Dedifferentiated amniotic fluid mesenchymal stem cell (primary cell): ENCODE measurements around the gene SLC17A9.

ENCODE experiments used
- DNase-seq: peaks from one replicate; pipeline ENCODE4 v3.0.0-alpha.2; 2016; ENCODE audit errors: extremely low spot score

The SLC17A9 gene

DNA sequence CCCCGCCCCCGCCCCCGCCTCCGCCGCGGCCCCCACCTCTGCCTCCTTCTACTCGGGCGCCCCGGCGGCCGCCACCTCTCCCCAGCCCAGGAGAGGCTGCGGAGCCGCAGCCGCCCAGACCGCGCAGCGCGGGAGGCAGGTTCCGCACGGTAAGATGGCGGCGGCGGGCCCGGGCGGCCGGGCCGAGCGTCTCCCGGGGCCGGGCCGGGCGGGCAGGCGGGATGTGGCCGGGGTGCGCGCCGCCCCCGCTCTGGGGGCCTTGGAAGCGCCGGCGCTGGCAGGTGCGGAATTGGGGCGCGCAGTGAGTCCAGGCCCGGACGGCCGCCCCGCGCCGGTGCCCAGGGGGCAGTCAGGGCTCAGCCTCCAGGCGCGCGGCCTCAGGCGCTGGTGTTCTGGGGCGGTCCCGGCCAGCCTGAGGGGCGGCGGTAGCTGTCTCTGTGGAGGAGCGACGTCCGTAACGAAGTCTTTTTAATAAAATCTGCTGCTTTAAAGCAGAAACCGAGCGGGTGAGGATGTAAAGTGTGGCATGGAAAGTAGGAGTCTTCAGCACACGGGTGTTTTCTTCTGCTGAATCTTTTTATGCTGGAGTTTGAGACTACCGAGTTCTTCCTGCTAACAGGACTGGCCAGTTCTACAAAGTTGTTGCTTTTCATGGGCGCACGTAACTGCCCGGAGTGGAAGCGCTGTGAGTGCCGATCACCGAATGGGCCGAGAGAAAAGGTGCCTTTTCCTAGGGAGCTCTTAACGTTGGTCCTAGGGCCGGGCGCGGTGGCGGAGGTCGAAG is 14.2 kb upstream of the SLC17A9 start, which contains the start of gene GID8:
TSS of gene GID8 (plus strand) at position 43 of the 784 bp plus-strand sequence. CDS start 3,356 bp downstream, outside the sequence.
- peak; percentile 26 for DNase-seq

DNA sequence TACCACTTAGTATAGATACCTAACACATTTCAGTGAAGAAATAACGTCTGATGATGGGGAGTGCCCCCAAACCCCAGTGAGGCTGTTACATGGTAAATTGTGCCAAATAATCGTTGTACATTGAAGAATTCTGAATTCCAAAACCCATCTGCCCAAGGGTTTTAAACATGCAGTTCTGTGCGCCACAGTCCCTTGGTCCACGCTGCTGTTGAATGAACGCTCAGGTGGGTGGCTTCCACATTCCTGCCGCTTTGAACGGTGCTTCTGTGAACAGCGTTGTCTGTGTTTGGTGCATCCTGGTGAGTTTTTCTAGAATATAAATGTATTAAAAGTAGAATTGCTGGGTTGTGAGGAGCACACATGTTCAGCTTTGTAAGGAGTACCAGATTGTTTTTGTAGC is 11.6 kb upstream of the SLC17A9 start:
- no peak for DNase-seq

DNA sequence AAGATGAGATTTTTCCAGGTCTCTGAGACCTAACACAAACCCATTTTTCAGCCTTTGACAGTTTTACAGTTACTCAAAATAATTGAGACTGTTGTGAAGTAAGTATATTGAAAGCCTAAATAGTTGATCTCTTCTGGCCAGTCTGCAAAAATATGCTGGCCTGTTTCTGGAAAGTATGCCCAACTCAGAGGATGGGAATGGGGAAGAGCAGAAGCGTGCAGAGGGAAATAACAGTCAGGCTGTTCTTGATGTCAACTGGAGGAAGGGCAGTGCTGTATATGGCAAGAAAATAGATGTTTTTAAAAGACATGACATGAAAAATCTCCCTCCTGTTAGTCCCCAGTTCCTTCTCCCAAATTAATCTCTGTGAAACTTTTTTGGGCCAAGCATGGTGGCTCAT is 10.7 kb upstream of the SLC17A9 start:
- DNase-seq, result peak; percentile 31

DNA sequence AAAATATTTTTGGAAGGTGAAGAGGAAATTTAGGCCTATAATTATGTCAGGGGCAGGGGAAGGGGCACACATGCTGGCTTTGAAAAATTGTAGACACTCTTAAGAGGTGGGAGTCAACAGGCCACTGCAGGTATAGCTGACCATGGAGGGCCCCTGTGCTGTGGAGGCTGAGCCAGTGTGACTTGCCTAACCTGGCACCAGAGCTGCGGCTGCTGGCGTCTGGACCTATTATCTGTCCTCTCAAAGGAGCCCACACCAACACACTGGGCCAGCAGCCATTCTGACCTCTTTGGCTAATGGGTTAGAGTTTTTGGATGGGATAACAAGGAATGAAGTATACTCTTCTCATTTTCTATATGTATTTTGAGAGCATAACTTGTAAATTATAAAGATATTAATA is 10.1 kb upstream of the SLC17A9 start:
- DNase-seq, result no peak

DNA sequence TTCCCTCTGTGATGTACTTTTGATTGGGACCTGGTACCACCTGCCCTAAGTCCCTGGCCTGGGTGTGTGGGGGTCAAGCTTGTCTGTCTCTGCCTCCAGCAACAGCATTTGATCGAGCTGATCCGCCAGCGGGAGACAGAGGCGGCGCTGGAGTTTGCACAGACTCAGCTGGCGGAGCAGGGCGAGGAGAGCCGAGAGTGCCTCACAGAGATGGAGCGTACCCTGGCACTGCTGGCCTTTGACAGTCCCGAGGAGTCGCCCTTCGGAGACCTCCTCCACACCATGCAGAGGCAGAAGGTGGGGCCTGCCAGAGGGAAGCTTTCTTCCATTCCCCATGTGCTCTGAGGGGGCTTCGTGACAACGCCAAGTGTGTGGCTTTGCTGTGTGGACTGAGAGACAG is 9.1 kb upstream of the SLC17A9 start:
- no peak for DNase-seq

DNA sequence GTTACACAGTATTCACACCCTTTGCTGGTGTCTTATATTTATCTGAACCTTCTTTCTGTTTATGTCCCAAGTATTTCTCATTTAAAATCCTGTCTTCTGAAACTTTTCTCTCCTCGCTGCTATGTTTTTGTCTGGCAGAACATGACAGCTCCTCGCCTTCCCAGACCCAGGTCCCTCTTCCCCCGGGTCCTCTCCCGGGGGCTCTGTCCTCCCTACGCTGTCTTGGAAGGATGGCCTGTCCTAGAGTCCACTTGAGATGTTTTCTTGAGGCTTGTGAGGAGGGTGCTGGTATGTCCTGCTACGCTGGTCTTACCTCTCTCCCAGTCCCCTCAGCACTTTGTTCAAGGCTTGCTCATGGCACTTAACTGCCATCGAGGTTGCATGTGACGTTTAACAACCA is 8.3 kb upstream of the SLC17A9 start:
- no peak for DNase-seq

DNA sequence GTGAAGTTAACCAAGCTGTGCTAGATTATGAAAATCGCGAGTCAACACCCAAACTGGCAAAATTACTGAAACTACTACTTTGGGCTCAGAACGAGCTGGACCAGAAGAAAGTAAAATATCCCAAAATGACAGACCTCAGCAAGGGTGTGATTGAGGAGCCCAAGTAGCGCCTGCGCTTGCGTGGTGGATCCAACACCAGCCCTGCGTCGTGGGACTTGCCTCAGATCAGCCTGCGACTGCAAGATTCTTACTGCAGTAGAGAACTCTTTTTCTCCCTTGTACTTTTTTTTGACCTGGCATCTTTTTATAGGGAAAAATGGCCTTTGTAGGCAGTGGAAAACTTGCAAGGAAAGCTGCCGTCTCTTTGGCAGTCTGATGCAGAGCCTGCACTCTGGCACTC is 7.8 kb upstream of the SLC17A9 start:
- DNase-seq, result no peak

DNA sequence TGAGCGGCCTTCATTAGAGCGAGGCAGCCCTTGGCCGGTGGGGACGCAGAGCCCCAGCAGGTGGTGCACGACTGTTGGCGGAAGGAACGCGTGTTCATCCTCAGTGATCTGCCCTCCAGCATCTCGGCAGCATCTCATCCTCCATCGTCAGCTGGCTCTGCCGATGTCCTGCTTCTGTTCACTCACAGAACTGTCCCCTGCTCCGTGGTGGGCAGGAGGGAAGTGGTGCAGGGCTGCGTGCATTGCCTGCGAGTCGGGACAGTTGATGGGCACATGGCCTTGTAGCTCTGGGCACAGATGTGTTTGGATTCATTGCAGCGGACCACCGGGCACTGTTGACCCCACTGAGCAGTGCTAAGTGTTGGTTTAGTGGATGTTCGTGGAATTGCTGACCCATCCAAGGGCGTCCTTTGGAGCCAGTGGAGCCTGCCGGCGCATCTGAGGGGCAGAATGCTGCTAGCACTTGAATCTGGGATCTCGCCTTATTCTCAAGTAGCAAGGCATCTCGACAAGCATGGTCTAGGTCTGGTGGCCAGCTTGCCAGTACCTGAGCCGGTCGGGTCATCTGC is 6.7 kb upstream of the SLC17A9 start:
- DNase-seq, result no peak

DNA sequence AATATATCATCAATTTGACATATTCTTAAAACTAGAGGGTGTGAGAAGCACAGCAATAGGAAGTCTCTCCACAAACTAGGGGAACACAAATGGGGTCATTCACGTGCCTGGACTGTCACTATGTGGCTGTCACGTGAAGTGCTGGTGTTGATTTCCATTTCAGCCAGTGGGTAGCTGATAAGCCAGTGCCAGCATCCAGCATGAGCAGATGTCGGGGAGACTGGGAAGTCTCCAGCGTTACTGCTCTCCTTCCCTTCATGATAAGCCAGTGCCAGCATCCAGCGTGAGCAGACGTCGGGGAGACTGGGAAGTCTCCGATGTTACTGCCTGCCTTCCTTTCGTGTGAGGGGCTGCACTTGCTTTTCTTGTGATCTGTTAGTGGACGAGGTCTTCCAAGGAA is 5.6 kb upstream of the SLC17A9 start:
- DNase-seq, result no peak

DNA sequence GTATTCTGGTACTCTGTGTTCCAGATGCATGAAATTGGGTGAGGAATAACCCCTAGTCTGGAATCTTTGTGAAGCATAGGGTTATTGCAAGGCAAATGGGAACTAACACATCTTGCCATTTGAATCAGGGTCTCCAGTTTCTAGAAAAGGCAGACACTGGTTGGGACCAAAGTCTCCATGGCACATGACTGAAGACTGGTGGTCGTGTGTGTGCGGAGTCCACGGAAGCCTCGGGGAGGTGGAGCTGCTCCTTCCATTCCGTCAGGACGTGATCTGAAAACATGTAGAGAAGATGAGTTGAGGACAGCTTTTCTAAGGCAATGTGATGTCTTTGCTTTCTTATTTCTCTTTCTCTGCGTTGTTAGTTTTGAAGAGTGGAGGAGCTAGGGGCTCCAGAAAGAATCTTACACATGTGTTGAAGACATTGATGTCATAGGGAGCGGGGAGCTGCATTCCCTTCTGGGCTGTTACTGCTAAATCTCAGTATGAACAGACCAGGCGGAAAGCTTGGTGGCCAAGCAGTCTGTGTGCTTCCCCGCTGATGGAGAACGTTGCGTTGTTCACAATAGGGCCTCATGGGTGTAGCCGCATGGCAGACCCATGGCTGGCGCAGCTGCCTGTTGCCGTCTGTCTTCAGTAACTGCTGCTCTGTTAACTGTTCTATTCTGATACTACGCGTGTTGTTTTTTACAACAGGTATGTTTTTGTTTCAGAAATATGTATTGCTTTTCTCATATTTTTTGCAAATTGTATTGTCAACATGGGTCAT is 4.8 kb upstream of the SLC17A9 start:
- no peak for DNase-seq

DNA sequence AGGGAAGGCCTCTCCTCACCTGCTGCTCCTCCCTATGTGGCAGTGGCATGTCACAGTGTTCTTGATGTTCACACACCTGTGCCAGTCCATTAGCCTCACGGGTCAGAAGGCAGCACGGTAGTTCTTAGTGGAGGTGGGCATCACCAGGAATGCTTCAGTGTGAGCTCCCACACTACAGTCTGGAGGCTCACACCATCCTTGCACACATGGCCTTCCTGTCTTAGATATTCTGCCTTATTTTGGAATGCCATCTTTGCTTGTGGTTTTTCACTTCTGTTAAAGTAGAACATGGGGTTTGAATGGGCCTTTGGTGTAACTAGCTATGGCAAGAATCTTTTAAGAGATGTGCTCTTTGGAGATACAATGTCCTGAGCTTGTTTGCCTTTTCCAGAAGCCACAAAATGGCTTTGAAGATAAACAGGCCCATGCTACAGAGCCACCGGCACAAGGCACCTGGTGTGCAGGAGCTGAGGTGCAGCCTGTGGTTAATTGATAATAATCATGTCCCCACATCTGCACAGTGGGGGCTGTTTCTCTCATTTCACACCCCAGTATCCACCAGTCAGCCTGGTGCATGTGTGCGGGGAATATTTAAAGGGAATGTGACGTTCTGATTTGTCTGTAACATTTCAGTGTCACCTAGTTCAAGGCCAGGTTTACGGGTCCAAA is 3.2 kb upstream of the SLC17A9 start:
- no peak for DNase-seq

DNA sequence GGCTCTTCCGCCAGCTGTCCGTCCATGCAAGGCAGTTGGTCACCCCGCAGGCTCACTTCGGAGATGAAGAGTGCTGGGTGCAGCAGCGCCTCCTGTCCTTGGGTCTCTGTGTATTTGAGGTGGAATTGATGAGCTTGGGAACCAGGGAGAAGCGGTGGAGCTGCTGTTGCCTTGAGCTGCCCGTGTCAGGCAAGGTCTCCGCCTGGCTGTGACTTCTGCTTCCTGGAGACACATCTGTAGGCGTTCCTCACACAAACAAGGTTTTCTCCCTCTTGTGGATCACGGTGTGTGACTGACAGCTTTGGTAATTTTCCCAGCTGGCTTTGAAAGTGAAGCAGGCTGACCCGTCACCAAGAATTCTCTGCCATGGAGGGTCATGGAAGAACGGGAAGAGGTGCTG is 2.5 kb upstream of the SLC17A9 start:
- no peak for DNase-seq

DNA sequence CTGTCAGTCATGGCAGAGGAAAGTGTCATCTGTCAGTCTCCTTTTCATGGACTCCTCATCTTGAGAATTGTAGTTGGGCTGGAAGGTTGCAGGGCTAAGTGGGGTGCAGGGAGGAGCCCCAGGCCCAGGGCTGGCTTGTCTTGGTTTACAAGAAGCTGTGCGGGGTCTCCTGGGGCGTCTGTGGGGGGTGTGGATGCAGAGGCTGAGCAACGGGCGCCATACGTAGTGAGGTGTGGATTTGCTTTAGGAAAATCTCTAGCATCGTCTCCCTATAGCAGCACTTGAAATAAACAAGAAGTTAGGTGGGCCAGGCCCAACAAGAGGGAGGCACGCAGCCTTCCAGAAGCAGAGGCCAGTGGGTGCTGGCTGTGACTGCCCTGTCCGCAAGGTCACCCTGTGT is 1.8 kb upstream of the SLC17A9 start:
- DNase-seq, result no peak

DNA sequence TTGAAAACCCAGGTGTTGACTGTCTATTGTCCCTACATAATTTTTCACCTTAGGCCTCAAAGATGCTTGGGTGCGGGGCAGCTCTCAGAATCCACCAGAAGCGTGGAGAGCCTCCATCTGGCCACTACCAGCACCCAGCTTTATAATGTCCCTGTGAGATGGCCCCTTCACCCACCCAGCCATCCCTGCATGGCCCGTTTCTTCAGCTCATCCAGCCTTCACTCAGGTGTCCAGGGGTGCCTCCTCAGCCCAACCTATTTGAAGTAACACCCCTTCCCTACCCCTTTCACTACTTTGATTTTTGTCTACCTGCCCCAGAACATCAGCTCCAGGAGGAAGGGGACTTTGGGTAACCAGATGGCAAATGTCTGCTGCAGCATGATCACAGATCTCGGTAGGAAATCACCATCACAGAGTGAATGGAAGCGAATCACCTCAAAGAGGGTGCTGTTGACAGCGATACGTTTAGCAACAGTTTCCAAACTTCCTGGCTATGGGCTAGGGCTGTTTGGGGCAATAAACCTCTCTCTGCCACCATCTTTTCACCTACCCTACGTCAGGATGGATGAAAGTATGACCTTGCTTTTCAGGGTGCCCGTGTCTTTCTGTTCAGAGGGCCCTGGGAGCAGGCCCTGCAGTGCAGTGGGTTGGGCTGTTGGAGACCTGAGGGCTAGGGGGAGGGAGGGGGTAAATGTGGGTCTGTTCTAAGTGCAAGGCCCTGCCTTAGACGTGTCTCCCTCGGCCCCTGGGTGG is 1.2 kb upstream of the SLC17A9 start:
- DNase-seq, result no peak

DNA sequence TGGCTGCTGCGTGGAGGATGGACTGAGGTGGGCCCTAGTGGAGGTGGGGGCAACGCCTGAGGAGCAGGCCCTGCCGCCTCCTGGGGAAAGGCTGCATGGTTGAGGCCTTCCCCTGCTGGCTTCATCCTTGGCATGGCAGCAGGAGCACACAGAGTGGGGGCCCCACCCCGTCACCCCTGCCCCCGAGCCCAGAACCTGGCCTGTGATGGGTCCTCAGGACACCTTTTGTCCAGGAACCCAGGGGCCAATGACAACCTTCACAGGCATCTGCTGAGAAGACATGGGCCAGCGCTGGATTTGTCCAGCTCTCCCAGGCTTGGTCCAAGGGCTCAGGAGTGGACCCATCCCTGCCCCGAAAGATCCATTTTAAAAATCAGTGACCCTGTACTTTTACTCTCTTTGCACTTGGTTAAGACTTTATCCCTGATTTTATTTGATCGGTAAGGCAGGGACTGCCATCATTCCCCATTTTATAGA is 575 bp upstream of the SLC17A9 start:
- no peak for DNase-seq

DNA sequence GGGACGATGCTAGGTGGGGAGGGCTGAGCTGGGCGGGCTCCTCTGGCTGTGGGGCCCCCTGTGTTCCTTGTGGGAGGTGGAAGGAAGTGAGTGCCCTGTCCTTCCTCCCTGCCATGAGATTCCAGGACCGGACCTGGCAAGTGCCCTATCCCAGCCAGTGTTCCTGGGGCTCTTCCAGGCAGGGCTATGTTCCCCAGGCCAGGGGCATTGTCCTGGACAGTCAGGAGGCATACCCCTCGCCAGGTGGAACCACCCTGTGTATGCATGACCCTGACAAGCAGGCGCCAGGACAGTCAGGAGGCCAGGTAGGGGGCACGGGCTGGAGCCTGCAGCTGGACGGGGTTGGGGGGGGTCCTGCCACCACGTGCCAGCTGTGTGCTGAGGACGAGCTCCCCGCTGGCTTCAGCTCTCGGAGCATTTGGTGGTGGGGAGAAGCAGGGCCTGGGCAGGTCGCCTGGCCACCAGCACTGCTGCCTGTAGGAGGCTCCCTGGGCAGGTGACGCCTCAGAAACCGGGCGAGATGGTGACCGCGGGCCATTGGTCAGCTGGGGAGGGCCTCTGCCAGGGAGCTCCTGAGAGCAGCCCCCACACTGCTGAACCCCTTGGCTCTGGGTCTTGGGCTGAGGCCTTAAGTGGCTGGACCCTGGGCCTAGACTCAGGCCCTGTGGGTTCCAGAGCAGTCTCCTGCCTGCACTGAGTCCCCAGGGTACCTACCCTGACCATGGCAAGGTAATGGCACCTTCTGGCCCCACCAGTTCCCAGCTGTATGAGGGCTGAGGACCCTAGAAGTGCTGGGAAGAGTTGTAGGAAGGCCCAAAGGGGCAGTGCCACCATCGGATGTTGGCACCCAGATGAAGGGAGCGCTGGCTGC is 694 bp downstream of the SLC17A9 start:
- no peak for DNase-seq

DNA sequence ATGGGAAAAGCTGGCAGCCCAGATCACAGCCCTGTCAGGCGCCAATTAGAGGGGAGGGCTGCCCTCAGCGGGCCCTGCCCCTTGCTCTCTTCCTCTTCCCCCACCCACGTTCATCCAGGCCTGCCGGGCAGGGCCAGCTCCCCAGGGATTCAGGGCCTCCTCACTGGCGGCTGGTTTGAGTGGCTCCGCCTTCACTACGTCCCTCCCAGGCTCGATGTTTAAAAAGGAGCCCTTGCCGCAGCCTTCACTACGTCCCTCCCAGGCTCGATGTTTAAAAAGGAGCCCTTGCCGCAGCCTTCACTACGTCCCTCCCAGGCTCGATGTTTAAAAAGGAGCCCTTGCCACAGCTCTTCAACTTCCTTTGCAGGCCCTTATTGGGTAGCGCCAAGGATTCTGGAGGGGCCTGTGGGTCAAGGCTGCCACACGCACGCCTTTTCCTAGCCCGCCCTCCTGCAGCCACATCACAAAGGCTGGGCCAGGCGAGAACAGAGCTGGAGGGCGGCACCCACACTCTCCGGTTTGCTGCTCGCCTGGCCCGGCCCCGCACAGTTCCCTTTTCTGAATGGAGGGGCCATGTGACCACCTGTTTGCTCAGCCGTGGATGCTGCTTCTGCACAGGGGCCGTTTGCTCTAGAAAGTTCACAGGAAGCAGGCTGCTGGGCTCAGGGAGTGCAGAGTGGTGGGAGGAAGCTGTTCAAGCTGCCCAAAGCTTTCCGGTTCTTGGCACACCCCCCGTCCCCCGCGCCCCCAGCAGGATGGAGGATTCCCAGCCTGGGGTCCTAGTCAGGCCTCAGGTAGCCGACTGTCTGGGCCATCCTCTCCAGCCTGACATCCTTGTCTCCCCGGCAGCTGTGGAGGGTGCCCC is 1.6 kb downstream of the SLC17A9 start:
- peak; percentile 20 for DNase-seq

DNA sequence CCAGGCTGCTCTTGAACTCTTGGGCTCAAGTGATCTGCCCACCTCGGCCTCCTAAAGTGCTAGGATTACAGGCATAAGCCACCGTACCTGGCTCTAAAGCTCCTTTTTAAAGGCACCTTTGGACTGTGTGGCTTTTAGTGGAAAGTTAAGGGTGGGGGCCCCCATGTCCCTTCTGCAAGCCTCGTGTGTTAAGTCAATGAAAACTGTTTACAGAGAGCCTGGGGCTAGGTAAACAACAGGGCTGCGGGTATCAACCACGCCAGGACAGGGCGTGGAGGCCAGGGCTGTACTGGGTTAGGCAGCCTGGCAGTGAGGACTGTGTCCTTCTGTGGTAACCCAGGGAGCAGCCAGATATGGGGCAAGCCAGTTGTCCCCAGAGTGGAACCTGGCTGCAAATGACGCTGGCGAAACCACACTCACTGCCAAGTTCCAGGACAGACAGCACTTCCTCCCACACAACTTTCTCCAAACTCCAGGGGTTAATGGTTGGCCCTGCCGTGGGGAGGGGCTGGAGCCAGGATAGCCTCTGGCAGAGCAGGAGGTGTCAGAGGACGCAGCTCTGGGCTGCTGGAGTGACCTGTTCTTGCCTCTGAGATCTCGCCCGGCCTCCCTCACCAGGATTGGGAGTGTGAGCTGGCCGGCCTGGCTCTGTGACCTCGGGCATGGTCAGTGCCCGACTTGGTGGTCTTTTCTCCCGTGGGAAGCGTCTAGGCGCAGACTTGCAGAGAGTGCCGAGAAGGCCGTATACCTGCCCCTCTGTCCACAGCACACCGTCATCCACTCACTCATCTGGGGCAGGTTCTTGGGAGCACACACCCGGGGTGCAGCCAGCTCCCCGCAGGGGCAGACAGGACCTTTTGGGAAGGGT is 3.2 kb downstream of the SLC17A9 start:
- no peak for DNase-seq
